Activated B cell treated with CpG ODN at 0.5 μM for 24 hours (primary cell): ENCODE data around the gene TMCO2. TPM values are rescaled to one million over a fixed set of nuclear protein-coding genes. Genes with fewer than 3 reads are reported as not detected.

Source experiments
- ATAC-seq: fragments of 200-7000 bp; cut with Tn5 transposase; one replicate; pipeline ENCODE4 v1.10.0; 2021; ENCODE audit warnings: low read depth, mild to moderate bottlenecking, moderate library complexity
- CTCF ChIA-PET: fragments of 350-600 bp; sonication (Branson Sonifier 250); formaldehyde crosslinking; loops from one replicate; lab custom pipeline; 2021; ENCODE audit warnings: antibody characterized with exemption; lab: Charles Lee
- POLR2A ChIA-PET: fragments of 350-600 bp; sonication (Branson Sonifier 250); formaldehyde crosslinking; loops from one replicate; lab custom pipeline; 2021; ENCODE audit warnings: antibody characterized with exemption; lab: Charles Lee
- DNase-seq: peaks from one replicate; pipeline ENCODE4 v3.0.0; 2022
- H3K27ac Mint-ChIP-seq: one replicate; pipeline ENCODE4 v1.8.0; 2020; ENCODE audit warnings: mixed read lengths
- H3K27me3 Mint-ChIP-seq: one replicate; pipeline ENCODE4 v1.8.0; 2021; ENCODE audit warnings: mixed read lengths
- H3K36me3 Mint-ChIP-seq: one replicate; pipeline ENCODE4 v1.8.0; 2021; ENCODE audit warnings: low read depth, mixed read lengths
- H3K4me1 Mint-ChIP-seq: one replicate; pipeline ENCODE4 v1.8.0; 2021; ENCODE audit warnings: mixed read lengths
- H3K4me3 Mint-ChIP-seq: one replicate; pipeline ENCODE4 v1.8.0; 2020; ENCODE audit warnings: mild to moderate bottlenecking, mixed read lengths
- H3K9me3 Mint-ChIP-seq: one replicate; pipeline ENCODE4 v1.8.0; 2020; ENCODE audit warnings: mixed read lengths
- CTCF ChIP-seq: fragments of 200-600 bp; IDR thresholded peaks from one replicate; pipeline ENCODE4 v1.8.0; 2022; ENCODE audit warnings: antibody characterized with exemption, mild to moderate bottlenecking
- intact Hi-C: fragments of 100-400 bp; cut with micrococcal nuclease; formaldehyde crosslinking; loops from one replicate; pipeline ENCODE4 v1.15.1; 2024
- total RNA-seq: library from RNA; stranded (reverse); gene quantifications from 2 replicates; pipeline ENCODE4 v1.2.3, GENCODE V29; 2022

TMCO2 gene
- total RNA-seq, 1 donor from 2014 or later, result not detected

DNA sequence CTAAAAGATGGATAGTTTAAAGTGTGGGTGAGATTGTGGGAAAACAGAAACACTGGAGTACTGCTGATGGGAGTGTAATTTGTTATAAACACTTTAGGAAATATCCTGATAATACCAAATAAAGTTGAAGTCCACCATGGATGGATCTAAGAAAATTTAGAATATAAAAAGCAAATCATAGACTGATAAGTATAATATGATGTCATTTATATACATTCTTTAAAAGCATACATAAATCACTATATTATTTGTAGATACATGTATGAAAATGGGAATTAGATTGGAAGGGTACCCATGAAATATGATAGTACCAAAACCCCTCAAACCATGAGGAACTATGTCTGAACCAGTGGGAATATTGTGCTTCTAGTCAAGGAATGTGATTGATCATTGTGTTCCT is 18.2 kb downstream of the TMCO2 start:
- ATAC-seq (no peak), DNase-seq (no peak)
- no peaks in the 10 kb centered on the region for H3K27me3 Mint-ChIP-seq
- intact Hi-C loops, result no loop called here
- peaks cover 68% of the 10 kb centered on the region for H3K36me3 Mint-ChIP-seq
- CTCF ChIA-PET, result interaction anchor here (0.9 kb wide), 1 partner anchor 72 kb away, joined by 3 read pairs; no protein-coding TSS in a partner anchor
- H3K4me3 Mint-ChIP-seq, result no peak overlapping the region
- POLR2A ChIA-PET, result interaction anchor here (0.6 kb wide), 1 partner anchor 242 kb away, joined by 8 read pairs; no protein-coding TSS in a partner anchor
- no peak for TF ChIP-seq CTCF
- no peaks in the 10 kb centered on the region for H3K9me3 Mint-ChIP-seq
- H3K27ac Mint-ChIP-seq, result no peak overlapping the region
- H3K4me1 Mint-ChIP-seq, result peaks cover 4% of the 10 kb centered on the region

DNA sequence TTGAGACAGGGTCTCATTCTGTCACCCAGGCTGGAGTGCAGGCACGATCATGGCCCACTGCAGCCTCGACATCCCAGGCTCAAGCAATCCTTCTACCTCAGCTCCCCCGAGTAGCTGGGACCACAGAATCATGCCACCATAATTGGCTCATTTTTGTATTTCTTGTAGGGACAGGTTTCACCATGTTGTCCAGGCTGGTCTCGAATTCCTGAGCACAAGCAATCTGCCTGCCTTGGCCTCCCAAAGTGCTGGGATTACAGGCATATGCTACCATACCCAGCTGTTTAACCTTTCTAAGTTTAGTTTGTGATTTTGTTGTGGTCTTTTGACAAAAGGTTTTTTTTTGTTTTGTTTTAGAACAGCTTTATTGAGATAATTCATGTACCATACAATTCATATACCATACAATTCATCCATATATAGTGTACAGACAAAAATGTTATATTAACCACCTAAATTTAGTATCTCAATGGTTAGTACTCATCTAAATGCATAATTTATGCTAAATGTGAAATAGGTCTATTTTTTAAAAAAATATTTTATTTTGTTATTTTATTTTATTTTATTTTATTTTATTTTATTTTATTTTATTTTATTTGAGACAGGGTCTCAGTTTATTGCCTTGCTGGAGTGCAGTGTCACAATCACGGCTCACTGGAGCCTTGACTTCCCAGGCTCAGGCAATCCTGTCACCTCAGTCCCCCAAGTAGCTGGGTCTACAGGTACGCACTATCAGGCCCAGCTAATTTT is 19.2 kb downstream of the TMCO2 start:
- Mint-ChIP-seq H3K4me1 (peaks cover 3% of the 10 kb centered on the region), H3K4me3 (no peak overlapping the region), H3K27me3 (no peaks in the 10 kb centered on the region), H3K36me3 (peaks cover 66% of the 10 kb centered on the region), H3K27ac (no peak overlapping the region), H3K9me3 (no peaks in the 10 kb centered on the region)
- DNase-seq (no peak), ATAC-seq (no peak)
- no peak for TF ChIP-seq CTCF
- CTCF ChIA-PET, result interaction anchor here (0.9 kb wide), 1 partner anchor 71 kb away, joined by 3 read pairs; no protein-coding TSS in a partner anchor
- intact Hi-C loops, result no loop called here
- POLR2A ChIA-PET, result interaction anchor here (0.6 kb wide), 1 partner anchor 241 kb away, joined by 8 read pairs; no protein-coding TSS in a partner anchor

DNA sequence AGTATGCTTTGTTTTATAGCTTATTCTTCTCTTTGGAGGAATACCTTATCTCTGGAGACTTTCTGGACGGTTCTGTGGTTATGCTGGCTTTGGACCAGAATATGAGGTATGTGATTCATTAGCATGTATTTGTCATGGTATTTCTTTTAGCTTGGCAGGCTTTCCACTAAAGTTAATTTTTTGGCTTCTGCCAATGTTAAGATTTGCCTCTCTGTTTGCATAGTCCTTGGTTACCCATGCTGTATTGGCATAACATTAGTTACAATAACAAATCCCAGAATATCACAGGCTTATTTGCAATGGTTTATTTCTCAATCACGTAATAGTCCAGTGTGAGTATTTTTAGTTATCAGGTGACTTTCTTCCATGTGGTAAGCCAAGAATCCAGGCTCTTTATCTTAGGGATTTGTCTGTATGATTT is 20.0 kb downstream of the TMCO2 start:
- DNase-seq (no peak), ATAC-seq (no peak)
- ChIA-PET CTCF (no interaction called here), POLR2A (no interaction called here)
- Mint-ChIP-seq H3K27ac (no peak overlapping the region), H3K4me1 (peaks cover under 1% of the 10 kb centered on the region), H3K36me3 (peaks cover 67% of the 10 kb centered on the region), H3K4me3 (no peak overlapping the region), H3K27me3 (no peaks in the 10 kb centered on the region), H3K9me3 (no peaks in the 10 kb centered on the region)
- intact Hi-C loops, result no loop called here
- no peak for TF ChIP-seq CTCF

- TF ChIP-seq CTCF, result no peak
- no peak for ATAC-seq
- no peak for DNase-seq
- intact Hi-C loops, result no loop called here
- H3K9me3 Mint-ChIP-seq, result no peaks in the 10 kb centered on the region
- H3K27me3 Mint-ChIP-seq, result no peaks in the 10 kb centered on the region
- CTCF ChIA-PET, result no interaction called here
- H3K4me1 Mint-ChIP-seq, result no peaks in the 10 kb centered on the region
- POLR2A ChIA-PET, result no interaction called here
- no peak overlapping the region for H3K27ac Mint-ChIP-seq
- no peak overlapping the region for H3K4me3 Mint-ChIP-seq
- H3K36me3 Mint-ChIP-seq, result peaks cover 67% of the 10 kb centered on the region
Measured at GRCh38 chr1:40268211-40268610, 20.5 kb downstream of the TMCO2 start.

GRCh38 chr1:40270152-40270834 is 22.6 kb downstream of the TMCO2 start:
- TF ChIP-seq CTCF, result no peak
- H3K36me3 Mint-ChIP-seq, result peaks cover 71% of the 10 kb centered on the region
- intact Hi-C loops, result loop anchor here (5.0 kb wide), 1 partner anchor 132 kb away; no protein-coding TSS in a partner anchor
- H3K27ac Mint-ChIP-seq, result no peak overlapping the region
- ChIA-PET POLR2A (interaction anchor here (0.5 kb wide), 1 partner anchor 13 kb away, joined by 5 read pairs; no protein-coding TSS in a partner anchor), CTCF (no interaction called here)
- DNase-seq (no peak), ATAC-seq (no peak)
- H3K4me3 Mint-ChIP-seq, result no peak overlapping the region
- H3K4me1 Mint-ChIP-seq, result no peaks in the 10 kb centered on the region
- H3K9me3 Mint-ChIP-seq, result no peaks in the 10 kb centered on the region
- no peaks in the 10 kb centered on the region for H3K27me3 Mint-ChIP-seq
